ENCODE measurements around the gene SLC16A3. TPM values are rescaled to one million over a fixed set of nuclear protein-coding genes. Genes with fewer than 3 reads are reported as not detected.
"Not testable (repeated sequence)": the region's sequence is repeated elsewhere in the genome, so short reads cannot be mapped to it uniquely, and the experiment has no call there.

SLC16A3 gene
- total and polyA plus RNA-seq, 9 of the 15 experiments (the other 6 are each of a cell fraction or from before 2014, with no cell fraction given): 0.11 to 5.4 (median 1.2) TPM; not detected in 2

GRCh38 chr17:82253179-82253544, 24.3 kb downstream of the SLC16A3 start:
- no peak for ATAC-seq
- H3K4me3 ChIP-seq: no peak overlapping the region

GRCh38 chr17:82254096-82254495, 25.3 kb downstream of the SLC16A3 start:
- H3K4me3 ChIP-seq; H3K4me2 ChIP-seq (ENCODE audit: insufficient read depth, low read length); H4K20me1 ChIP-seq (replicated peaks; ENCODE audit: control insufficient read depth, insufficient read depth, low read length); ATAC-seq; H3K27me3 ChIP-seq (ENCODE audit: control insufficient read depth in 2 of 2, insufficient read depth in 2 of 2, low read length in 2 of 2); CTCF ChIA-PET (ENCODE audit: low intra/inter-chr PET ratio); H3K9me3 ChIP-seq (replicated peaks; ENCODE audit: control insufficient read depth, insufficient read depth, low read depth, low read length); H3K9me1 ChIP-seq (ENCODE audit: control insufficient read depth, insufficient read depth, low read length); H2AFZ ChIP-seq (ENCODE audit: low read depth, low read length); H3K27ac ChIP-seq (ENCODE audit: extremely low read depth, low read depth, low read length); BruUV-seq (replicated peaks); intact Hi-C loops (cut with micrococcal nuclease); FAIRE-seq; H3K4me1 ChIP-seq (replicated peaks in 1 of 2; ENCODE audit: control insufficient read depth in 2 of 2, insufficient read depth in 2 of 2, low read length in 2 of 2); H3K9ac ChIP-seq (ENCODE audit: insufficient read depth in 1 of 2, low read depth in 2 of 2, low read length in 2 of 2); DNase-seq (ENCODE audit: extremely low read depth in 1 of 4, low spot score in 3 of 4); in situ Hi-C loops (cut with MboI): not testable (repeated sequence)
- peaks cover 64% of the 10 kb centered on the region for H3K79me2 ChIP-seq (ENCODE audit: control insufficient read depth, insufficient read depth, low read length)
- peaks cover 88% of the 10 kb centered on the region for H3K36me3 ChIP-seq (ENCODE audit: control insufficient read depth, insufficient read depth, low read length)
- WGBS (ENCODE audit: insufficient coverage, low coverage, missing lambda C conversion rate): 88% methylated on average over 16 of the region's 39 CpGs
- POLR2A ChIA-PET: interaction anchor here (0.7 to 3.5 kb wide), 6 partner anchors 10 to 39 kb away, joined by 3 to 20 read pairs (median 8); no protein-coding TSS in a partner anchor
- peak; percentile 61; the same call in 1 of the 2 replicates for TF ChIP-seq ZBTB33 (CRISPR knock-in tag; IDR thresholded peaks at IDR 0.05)
- TF ChIP-seq POLR2G (IDR thresholded peaks at IDR 0.05; ENCODE audit: low read depth, low read length): peak; percentile 34

More at GRCh38 chr17:82253179-82253544, 24.3 kb downstream of the SLC16A3 start:
- ChIA-PET POLR2A (interaction anchor here (1.2 to 2.3 kb wide), 3 partner anchors 11 to 17 kb away, joined by 4 to 20 read pairs (median 9); no protein-coding TSS in a partner anchor), CTCF (ENCODE audit: low intra/inter-chr PET ratio) (no interaction called here)
- WGBS (ENCODE audit: insufficient coverage, low coverage, missing lambda C conversion rate): 99% methylated on average over 12 of the region's 12 CpGs
- Histone ChIP-seq H3K79me2 (ENCODE audit: control insufficient read depth, insufficient read depth, low read length) (peaks cover 54% of the 10 kb centered on the region), H3K9me3 (replicated peaks; ENCODE audit: control insufficient read depth, insufficient read depth, low read depth, low read length) (no peaks in the 10 kb centered on the region), H4K20me1 (replicated peaks; ENCODE audit: control insufficient read depth, insufficient read depth, low read length) (no peaks in the 10 kb centered on the region), H2AFZ (ENCODE audit: low read depth, low read length) (no peak overlapping the region), H3K36me3 (ENCODE audit: control insufficient read depth, insufficient read depth, low read length) (peaks cover 88% of the 10 kb centered on the region), H3K4me2 (ENCODE audit: insufficient read depth, low read length) (no peak overlapping the region), H3K27me3 (ENCODE audit: control insufficient read depth in 2 of 2, insufficient read depth in 2 of 2, low read length in 2 of 2) (no peaks in the 10 kb centered on the region), H3K9ac (ENCODE audit: insufficient read depth in 1 of 2, low read depth in 2 of 2, low read length in 2 of 2) (no peak overlapping the region), H3K27ac (ENCODE audit: extremely low read depth, low read depth, low read length) (no peak overlapping the region; the same call in 2 of the 3 replicates), H3K4me1 (replicated peaks in 1 of 2; ENCODE audit: control insufficient read depth in 2 of 2, insufficient read depth in 2 of 2, low read length in 2 of 2) (peaks cover 0 to 9% of the 10 kb centered on the region in 2 experiments; a peak in 1 of 5 replicates), H3K9me1 (ENCODE audit: control insufficient read depth, insufficient read depth, low read length) (no peaks in the 10 kb centered on the region)
- FAIRE-seq (no peak), DNase-seq (ENCODE audit: extremely low read depth in 1 of 4, low spot score in 3 of 4) (no peak)
- 0 out of 2 replicates have a peak, but pooled peaks have one; percentile 22 for TF ChIP-seq POLR2A (conservative IDR thresholded peaks at IDR 0.05)
- TF ChIP-seq SOX6 (IDR thresholded peaks at IDR 0.05): no peak
- TF ChIP-seq DNMT1 (IDR thresholded peaks at IDR 0.05): no peak
- TF ChIP-seq ETV5 (CRISPR knock-in tag; IDR thresholded peaks at IDR 0.05; ENCODE audit: low read depth): no peak
- no peak for TF ChIP-seq PTBP1 (IDR thresholded peaks at IDR 0.05; ENCODE audit: low read depth, low read length)
- TF ChIP-seq TAL1 (IDR thresholded peaks at IDR 0.05): no peak
- intact Hi-C loops (cut with micrococcal nuclease) (no loop called here), in situ Hi-C loops (cut with MboI) (no loop called here)
- BruUV-seq (replicated peaks): no TSS peak

GRCh38 chr17:82254746-82255145, 25.9 kb downstream of the SLC16A3 start:
- H3K27ac ChIP-seq (ENCODE audit: extremely low read depth, low read depth, low read length); H3K4me3 ChIP-seq; DNase-seq (ENCODE audit: extremely low read depth in 1 of 4, low spot score in 3 of 4); H3K4me2 ChIP-seq (ENCODE audit: insufficient read depth, low read length); H3K4me1 ChIP-seq (replicated peaks in 1 of 2; ENCODE audit: control insufficient read depth in 2 of 2, insufficient read depth in 2 of 2, low read length in 2 of 2); in situ Hi-C loops (cut with MboI); H3K27me3 ChIP-seq (ENCODE audit: control insufficient read depth in 2 of 2, insufficient read depth in 2 of 2, low read length in 2 of 2); FAIRE-seq; H3K9me1 ChIP-seq (ENCODE audit: control insufficient read depth, insufficient read depth, low read length); ATAC-seq; BruUV-seq (replicated peaks); H2AFZ ChIP-seq (ENCODE audit: low read depth, low read length); H3K9ac ChIP-seq (ENCODE audit: insufficient read depth in 1 of 2, low read depth in 2 of 2, low read length in 2 of 2); H4K20me1 ChIP-seq (replicated peaks; ENCODE audit: control insufficient read depth, insufficient read depth, low read length); intact Hi-C loops (cut with micrococcal nuclease); CTCF ChIA-PET (ENCODE audit: low intra/inter-chr PET ratio); H3K9me3 ChIP-seq (replicated peaks; ENCODE audit: control insufficient read depth, insufficient read depth, low read depth, low read length): not testable (repeated sequence)
- 100% methylated on average over 2 of the region's 33 CpGs for WGBS (ENCODE audit: insufficient coverage, low coverage, missing lambda C conversion rate)
- POLR2A ChIA-PET: interaction anchor here (0.7 to 3.5 kb wide), 8 partner anchors 9 to 38 kb away, joined by 3 to 20 read pairs (median 5); no protein-coding TSS in a partner anchor
- peaks cover 67% of the 10 kb centered on the region for H3K79me2 ChIP-seq (ENCODE audit: control insufficient read depth, insufficient read depth, low read length)
- peaks cover 88% of the 10 kb centered on the region for H3K36me3 ChIP-seq (ENCODE audit: control insufficient read depth, insufficient read depth, low read length)
